ENCODE measurements around the gene UBA3. TPM values are rescaled to one million over a fixed set of nuclear protein-coding genes. Genes with fewer than 3 reads are reported as not detected.

UBA3 gene
- polyA plus RNA-seq (2012; ENCODE audit: insufficient read depth, insufficient read length), result 97.8 TPM

GRCh38 chr3:69080233-69080920, at the start of gene UBA3:
UBA3 (minus strand) TSS chr3:69080365; CDS start chr3:69080353, 12 bp downstream.
- DNase-seq (ENCODE audit: low read depth, low spot score), result peak; percentile 82
- peak within 1 kb of the TSS; percentile 69 for H3K4me3 ChIP-seq (ENCODE audit: low read length)

GRCh38 chr3:69129531-69129930, 49.4 kb upstream of the UBA3 start:
- no peak for DNase-seq (ENCODE audit: low read depth, low spot score)
- no peak overlapping the region for H3K4me3 ChIP-seq (ENCODE audit: low read length)

GRCh38 chr3:69128509-69128908, 48.3 kb upstream of the UBA3 start:
- DNase-seq (ENCODE audit: low read depth, low spot score), result no peak
- no peak overlapping the region for H3K4me3 ChIP-seq (ENCODE audit: low read length)

GRCh38 chr3:69126999-69127398, 46.8 kb upstream of the UBA3 start:
- DNase-seq (ENCODE audit: low read depth, low spot score), result no peak
- H3K4me3 ChIP-seq (ENCODE audit: low read length), result no peak overlapping the region

GRCh38 chr3:69126216-69126615, 46.1 kb upstream of the UBA3 start:
- no peak overlapping the region for H3K4me3 ChIP-seq (ENCODE audit: low read length)
- no peak for DNase-seq (ENCODE audit: low read depth, low spot score)

GRCh38 chr3:69122403-69122802, 42.2 kb upstream of the UBA3 start, which contains the start of gene LMOD3:
LMOD3 (minus strand) TSS chr3:69122595; CDS start chr3:69122386, 209 bp downstream.
- DNase-seq (ENCODE audit: low read depth, low spot score), result no peak

GRCh38 chr3:69121950-69122349, 41.8 kb upstream of the UBA3 start:
- no peak for DNase-seq (ENCODE audit: low read depth, low spot score)
- H3K4me3 ChIP-seq (ENCODE audit: low read length), result no peak overlapping the region

More at GRCh38 chr3:69122403-69122802, 42.2 kb upstream of the UBA3 start, which contains the start of gene LMOD3:
- no peak within 1 kb of the TSS for H3K4me3 ChIP-seq (ENCODE audit: low read length)

- DNase-seq (ENCODE audit: low read depth, low spot score), result no peak
- no peak overlapping the region for H3K4me3 ChIP-seq (ENCODE audit: low read length)
Measured at GRCh38 chr3:69121513-69121912, 41.3 kb upstream of the UBA3 start.

- H3K4me3 ChIP-seq (ENCODE audit: low read length), result no peak overlapping the region
- peak; percentile 88 for DNase-seq (ENCODE audit: low read depth, low spot score)
Measured at GRCh38 chr3:69120879-69121464, 40.8 kb upstream of the UBA3 start.

GRCh38 chr3:69119681-69120080, 39.5 kb upstream of the UBA3 start:
- DNase-seq (ENCODE audit: low read depth, low spot score), result no peak
- no peak overlapping the region for H3K4me3 ChIP-seq (ENCODE audit: low read length)

- no peak for DNase-seq (ENCODE audit: low read depth, low spot score)
- H3K4me3 ChIP-seq (ENCODE audit: low read length), result no peak overlapping the region
Measured at GRCh38 chr3:69119138-69119537, 39.0 kb upstream of the UBA3 start.

- no peak overlapping the region for H3K4me3 ChIP-seq (ENCODE audit: low read length)
- DNase-seq (ENCODE audit: low read depth, low spot score), result no peak
Measured at GRCh38 chr3:69118555-69118954, 38.4 kb upstream of the UBA3 start.

- H3K4me3 ChIP-seq (ENCODE audit: low read length), result no peak overlapping the region
- DNase-seq (ENCODE audit: low read depth, low spot score), result no peak
Measured at GRCh38 chr3:69116897-69117296, 36.7 kb upstream of the UBA3 start.

GRCh38 chr3:69116162-69116561, 36.0 kb upstream of the UBA3 start:
- no peak for DNase-seq (ENCODE audit: low read depth, low spot score)
- H3K4me3 ChIP-seq (ENCODE audit: low read length), result no peak overlapping the region

GRCh38 chr3:69115731-69116130, 35.6 kb upstream of the UBA3 start:
- no peak for DNase-seq (ENCODE audit: low read depth, low spot score)

GRCh38 chr3:69113536-69113935, 33.4 kb upstream of the UBA3 start:
- no peak overlapping the region for H3K4me3 ChIP-seq (ENCODE audit: low read length)

More at GRCh38 chr3:69115731-69116130, 35.6 kb upstream of the UBA3 start:
- no peak overlapping the region for H3K4me3 ChIP-seq (ENCODE audit: low read length)

GRCh38 chr3:69110941-69111546, 30.9 kb upstream of the UBA3 start:
- DNase-seq (ENCODE audit: low read depth, low spot score), result no peak
- H3K4me3 ChIP-seq (ENCODE audit: low read length), result no peak overlapping the region

More at GRCh38 chr3:69113536-69113935, 33.4 kb upstream of the UBA3 start:
- DNase-seq (ENCODE audit: low read depth, low spot score), result no peak

GRCh38 chr3:69108811-69109210, 28.6 kb upstream of the UBA3 start:
- no peak for DNase-seq (ENCODE audit: low read depth, low spot score)
- no peak overlapping the region for H3K4me3 ChIP-seq (ENCODE audit: low read length)

GRCh38 chr3:69107841-69108240, 27.7 kb upstream of the UBA3 start:
- H3K4me3 ChIP-seq (ENCODE audit: low read length), result no peak overlapping the region
- no peak for DNase-seq (ENCODE audit: low read depth, low spot score)

- DNase-seq (ENCODE audit: low read depth, low spot score), result no peak
- H3K4me3 ChIP-seq (ENCODE audit: low read length), result no peak overlapping the region
Measured at GRCh38 chr3:69105320-69105719, 25.2 kb upstream of the UBA3 start.
